Transverse colon (tissue), 4 donors: ENCODE results near the gene FANK1. TPM values are rescaled to one million over a fixed set of nuclear protein-coding genes. Genes with fewer than 3 reads are reported as not detected.
"Not testable (repeated sequence)": the region's sequence is repeated elsewhere in the genome, so short reads cannot be mapped to it uniquely, and the experiment has no call there.

Experiments used
- DNase-seq: peaks from one replicate; pipeline ENCODE4 v3.0.0-alpha.2; 2019
- H3K27ac ChIP-seq, 4 donors: fragments of 200-600 bp; sonication (generic); 2 replicates each; pipeline ENCODE4 v1.5.1; 2016 to 2018; ENCODE audit warnings: inconsistent platforms in 4 of 4
- H3K27me3 ChIP-seq: fragments of 200-600 bp; sonication (generic); 2 replicates; pipeline ENCODE4 v1.5.1; 2017; ENCODE audit warnings: inconsistent platforms
- H3K36me3 ChIP-seq, 4 donors: fragments of 200-600 bp; sonication (generic); 2 replicates each; pipeline ENCODE4 v1.5.1; 2017 to 2019; ENCODE audit warnings: inconsistent platforms in 4 of 4
- H3K4me1 ChIP-seq, 4 donors: fragments of 200-600 bp; sonication (generic); 2 replicates each; pipeline ENCODE4 v1.5.1; 2017 to 2020; ENCODE audit warnings: inconsistent platforms in 4 of 4
- H3K4me3 ChIP-seq, 4 donors: fragments of 200-600 bp; sonication (generic); 1 replicate in 1 of 4; 2 replicates in 3 of 4; pipeline versions ENCODE4 v1.5.1 to v1.6.1; 2017 to 2019; ENCODE audit warnings: inconsistent platforms in 4 of 4
- H3K9me3 ChIP-seq, 2 donors: fragments of 200-600 bp; sonication (generic); 2 replicates each; pipeline ENCODE4 v1.5.1; 2017 to 2019; ENCODE audit warnings: inconsistent platforms in 2 of 2
- CTCF ChIP-seq, 5 experiments: fragments of 200-600 bp in 3 of 5; fragments of 450-650 bp in 2 of 5; sonication (generic) in 3 of 5; IDR thresholded peaks; 1 replicate in 2 of 5; 2 replicates in 3 of 5; pipeline ENCODE4 v1.5.1; 2016 to 2017; ENCODE audit warnings: antibody characterized with exemption in 5 of 5, inconsistent platforms in 3 of 5, mild to moderate bottlenecking in 2 of 5, moderate library complexity in 1 of 5
- EP300 ChIP-seq: sonication (generic); formaldehyde crosslinking; IDR thresholded peaks from one replicate; pipeline ENCODE4 v1.6.1; 2017; ENCODE audit warnings: antibody characterized with exemption, low read depth
- POLR2A ChIP-seq: fragments of 450-650 bp; IDR thresholded peaks from one replicate; pipeline ENCODE4 v1.6.1; 2016; ENCODE audit warnings: antibody characterized with exemption, mild to moderate bottlenecking, moderate library complexity
- POLR2AphosphoS5 ChIP-seq, 3 donors: sonication (generic); formaldehyde crosslinking; IDR thresholded peaks; one replicate each; pipeline ENCODE4 v1.6.1; 2016; ENCODE audit warnings: antibody characterized with exemption in 3 of 3
- WGBS, 2 donors: methylation state at CpG; one replicate each; pipeline ENCODE4 v1.1.5; 2018; ENCODE audit warnings: low coverage in 1 of 2; 5-methylcytosine and 5-hydroxymethylcytosine counted together
- in situ Hi-C, 4 donors: fragments of 200-750 bp; cut with MboI; loops; one replicate each; pipeline versions ENCODE4 v1.15.0 to v1.15.1; 2017; ENCODE audit warnings: low sequenced_read_pairs in 3 of 4, low pct_ligation_motif_present in 1 of 4, low pct_unique_long_range_greater_than_20kb in 1 of 4
- intact Hi-C: fragments of 100-400 bp; cut with DNase I; formaldehyde crosslinking; loops from one replicate; pipeline ENCODE4 v1.15.1; 2023; ENCODE audit warnings: low total_unique reads
- total RNA-seq, 4 donors: library from RNA; depleted of rRNA; stranded (reverse); fragments of >200 nt; gene quantifications; one replicate each; pipeline ENCODE4 v1.1.0, GENCODE V29; 2016

The FANK1 gene
- total RNA-seq, 4 donors from 2014 or later, result 3.4 to 7.5 (median 5.7) TPM

GRCh38 chr10:125964558-125964957 lies 68.2 kb downstream of the FANK1 start:
- intact Hi-C loops (no loop called here), in situ Hi-C loops (no loop called here)
- no peak for DNase-seq
- WGBS, 2 donors, result 80 to 87% methylated on average over 1 to 2 of the region's 2 CpGs
- no peak overlapping the region for H3K4me3 ChIP-seq
- no peak for TF ChIP-seq CTCF (IDR thresholded peaks at IDR 0.05)
- no peak for TF ChIP-seq POLR2A
- no peak for TF ChIP-seq POLR2AphosphoS5 (IDR thresholded peaks at IDR 0.05)
- TF ChIP-seq EP300, result no peak
- no peaks in the 10 kb centered on the region for H3K9me3 ChIP-seq
- H3K4me1 ChIP-seq, result no peaks in the 10 kb centered on the region
- no peaks in the 10 kb centered on the region for H3K36me3 ChIP-seq
- no peak overlapping the region for H3K27ac ChIP-seq
- no peaks in the 10 kb centered on the region for H3K27me3 ChIP-seq

GRCh38 chr10:125967533-125967932 lies 71.2 kb downstream of the FANK1 start:
- TF ChIP-seq POLR2A (no peak), EP300 (no peak), CTCF (IDR thresholded peaks at IDR 0.05) (no peak), POLR2AphosphoS5 (IDR thresholded peaks at IDR 0.05) (no peak)
- no peak overlapping the region for H3K27ac ChIP-seq
- no peaks in the 10 kb centered on the region for H3K27me3 ChIP-seq
- H3K36me3 ChIP-seq, result no peaks in the 10 kb centered on the region
- no peaks in the 10 kb centered on the region for H3K4me1 ChIP-seq
- intact Hi-C loops, result no loop called here
- in situ Hi-C loops, result no loop called here
- no peak for DNase-seq
- H3K9me3 ChIP-seq, result no peaks in the 10 kb centered on the region
- no peak overlapping the region for H3K4me3 ChIP-seq
- 73 to 92% methylated on average over 1 of the region's 1 CpG for WGBS, 2 donors

GRCh38 chr10:125970077-125970630 lies 73.8 kb downstream of the FANK1 start:
- H3K27me3 ChIP-seq, intact Hi-C loops, H3K36me3 ChIP-seq, H3K4me3 ChIP-seq, H3K27ac ChIP-seq, H3K4me1 ChIP-seq, H3K9me3 ChIP-seq, DNase-seq: not testable (repeated sequence)
- 95% methylated on average over 25 of the region's 36 CpGs; no CpG with 5 or more reads in 1 of the 2 donors for whole genome bisulfite sequencing, 2 donors
- in situ Hi-C loops, result loop anchor here in 1 of 4 donors (10.0 kb wide), 1 partner anchor 535 kb away; no protein-coding TSS in a partner anchor

- H3K27me3 ChIP-seq, result no peaks in the 10 kb centered on the region
- H3K4me3 ChIP-seq, result no peak overlapping the region
- no peaks in the 10 kb centered on the region for H3K9me3 ChIP-seq
- intact Hi-C loops (no loop called here), in situ Hi-C loops (loop anchor here (10.0 to 25.0 kb wide), 3 partner anchors 410 to 785 kb away; partner anchors contain the start of gene ADAM12 (in 3 of the 4))
- no peak for DNase-seq
- no peaks in the 10 kb centered on the region for H3K4me1 ChIP-seq
- WGBS, 2 donors, result 76 to 88% methylated on average over 5 to 6 of the region's 6 CpGs
- H3K36me3 ChIP-seq, result no peaks in the 10 kb centered on the region
- TF ChIP-seq EP300, result no peak
- TF ChIP-seq POLR2AphosphoS5 (IDR thresholded peaks at IDR 0.05), result no peak
- TF ChIP-seq CTCF (IDR thresholded peaks at IDR 0.05), result no peak
- TF ChIP-seq POLR2A, result no peak
- no peak overlapping the region for H3K27ac ChIP-seq
These were observed 80.7 kb downstream of the FANK1 start for GRCh38 chr10:125976960-125977605.
